GM12878 (cell line): ENCODE data around the gene ZFAND2B. TPM values are rescaled to one million over a fixed set of nuclear protein-coding genes. Genes with fewer than 3 reads are reported as not detected.

Experiments
- ATAC-seq: fragments of 200-7000 bp; cut with Tn5 transposase; 3 replicates; pipeline ENCODE4 v1.9.1; 2020; ENCODE audit warnings: mild to moderate bottlenecking, moderate library complexity
- Bru-seq: library from RNA; stranded (reverse); fragments of 400-500 nt; gene quantifications from one replicate; lab custom pipeline; 2021; lab: Mats Ljungman, UMichigan
- BruChase-seq, 2 experiments: library from RNA; stranded (reverse); fragments of 400-500 nt; gene quantifications; one replicate each; lab custom pipeline; 2021; lab: Mats Ljungman, UMichigan
- BruUV-seq: library from RNA; stranded (reverse); fragments of 400-500 nt; replicated peaks from 2 replicates; lab custom pipeline; 2021; lab: Mats Ljungman, UMichigan
- CTCF ChIA-PET: fragments of 300-600 bp; sonication (Branson Sonifier 250); formaldehyde crosslinking; extraction: SDS; loops from one replicate; lab custom pipeline; 2021; ENCODE audit warnings: inconsistent platforms; lab: Yijun Ruan, JAX
- POLR2A ChIA-PET: fragments of 350-600 bp; formaldehyde crosslinking; extraction: SDS; loops from one replicate; lab custom pipeline; 2021; ENCODE audit warnings: inconsistent platforms; lab: Charles Lee
- RAD21 ChIA-PET: fragments of 300-600 bp; sonication (Branson Sonifier 250); formaldehyde crosslinking; loops from one replicate; lab custom pipeline; 2023; ENCODE audit warnings: antibody characterized with exemption; ENCODE audit not compliant: unreplicated experiment; lab: Charles Lee
- SMC1A ChIA-PET: fragments of 300-600 bp; sonication (Branson Sonifier 250); formaldehyde crosslinking; loops from one replicate; lab custom pipeline; 2023; ENCODE audit not compliant: unreplicated experiment, uncharacterized antibody; lab: Charles Lee
- DNase-seq: peaks from one replicate; pipeline ENCODE4 v3.0.0-alpha.2; 2011; ENCODE audit warnings: low read depth, low spot score
- FAIRE-seq: peaks from 3 replicates; lab custom pipeline; 2011; peaks lifted over from hg19 to GRCh38; lab: Jason Lieb, UNC
- H2AFZ ChIP-seq: 2 replicates; pipeline ENCODE4 v1.6.0; 2011; ENCODE audit warnings: low read depth, low read length, control low read depth; ENCODE audit not compliant: control insufficient read depth
- H3K27ac ChIP-seq: 2 replicates; pipeline ENCODE4 v1.5.1; 2011; ENCODE audit warnings: control low read depth; ENCODE audit not compliant: control insufficient read depth, insufficient read depth
- H3K27me3 ChIP-seq, 2 experiments: replicated peaks in 1 of 2; 2 replicates each; pipeline versions ENCODE4 v1.6.0 to v1.6.1; 2011; ENCODE audit warnings: low read length in 1 of 2; ENCODE audit not compliant: control insufficient read depth in 2 of 2, insufficient read depth in 2 of 2
- H3K36me3 ChIP-seq, 2 experiments: 2 replicates each; pipeline ENCODE4 v1.5.1; 2011; ENCODE audit warnings: low read length in 1 of 2; ENCODE audit not compliant: control insufficient read depth in 2 of 2, insufficient read depth in 2 of 2
- H3K4me1 ChIP-seq: 2 replicates; pipeline ENCODE4 v1.6.1; 2011; ENCODE audit warnings: mild to moderate bottlenecking, low read length, moderate library complexity, mixed read lengths; ENCODE audit not compliant: control insufficient read depth, insufficient read depth
- H3K4me2 ChIP-seq: 2 replicates; pipeline ENCODE4 v1.6.0; 2011; ENCODE audit warnings: control low read depth; ENCODE audit not compliant: control insufficient read depth, insufficient read depth
- H3K4me3 ChIP-seq: fragments of 200-600 bp; sonication (generic); 2 replicates; pipeline ENCODE4 v1.5.1; 2016
- H3K79me2 ChIP-seq: 2 replicates; pipeline ENCODE4 v1.6.0; 2011; ENCODE audit warnings: low read length; ENCODE audit not compliant: control insufficient read depth, insufficient read depth
- H3K9ac ChIP-seq: 2 replicates; pipeline ENCODE4 v1.8.0; 2011; ENCODE audit warnings: low read length, control low read depth, mixed read lengths; ENCODE audit not compliant: control insufficient read depth, insufficient read depth
- H3K9me3 ChIP-seq: replicated peaks from 3 replicates; pipeline ENCODE4 v1.5.1; 2011; ENCODE audit warnings: mild to moderate bottlenecking, low read length; ENCODE audit not compliant: control insufficient read depth, insufficient read depth
- H4K20me1 ChIP-seq: 2 replicates; pipeline ENCODE4 v1.6.0; 2011; ENCODE audit not compliant: control insufficient read depth, insufficient read depth
- CREB1 ChIP-seq: IDR thresholded peaks from 2 replicates; pipeline ENCODE4 v1.6.1; 2012; ENCODE audit warnings: low read depth, mild to moderate bottlenecking, inconsistent platforms
- FOXK2 ChIP-seq: fragments of 450-650 bp; IDR thresholded peaks from 2 replicates; pipeline ENCODE4 v1.6.1; 2017; ENCODE audit warnings: mild to moderate bottlenecking, moderate library complexity
- SMAD1 ChIP-seq: fragments of 450-650 bp; IDR thresholded peaks from 2 replicates; pipeline ENCODE4 v1.6.1; 2018; ENCODE audit warnings: mild to moderate bottlenecking, low read depth; ENCODE audit not compliant: partially characterized antibody
- SMARCA5 ChIP-seq: fragments of 450-650 bp; IDR thresholded peaks from 2 replicates; pipeline ENCODE4 v1.6.1; 2017; ENCODE audit warnings: mild to moderate bottlenecking
- SPI1 ChIP-seq: IDR thresholded peaks from 2 replicates; pipeline ENCODE4 v1.6.1; 2011; ENCODE audit warnings: low read depth, mild to moderate bottlenecking, low read length, moderate library complexity, borderline replicate concordance; ENCODE audit not compliant: insufficient read depth
- TAF1 ChIP-seq: IDR thresholded peaks from 2 replicates; pipeline ENCODE4 v1.6.1; 2011; ENCODE audit warnings: mild to moderate bottlenecking, low read depth, low read length, borderline replicate concordance
- YY1 ChIP-seq: IDR thresholded peaks from 2 replicates; pipeline ENCODE4 v1.6.1; 2011; ENCODE audit warnings: low read depth, mild to moderate bottlenecking, low read length
- WGBS: methylation state at CpG from one replicate; pipeline ENCODE4 v1.1.6; 2016; ENCODE audit warnings: low lambda C conversion rate; ENCODE audit not compliant: insufficient replicate concordance, insufficient coverage; ENCODE audit errors: missing lambda C conversion rate; 5-methylcytosine and 5-hydroxymethylcytosine counted together
- in situ Hi-C: fragments of 300-500 bp; cut with MboI; formaldehyde crosslinking; loops from 9 replicates; pipeline ENCODE4 v1.14.3; 2018; ENCODE audit warnings: mixed read lengths
- intact Hi-C: fragments of 100-400 bp; cut with micrococcal nuclease; formaldehyde crosslinking; loops from one replicate; pipeline ENCODE4 v1.14.2; 2022; ENCODE audit not compliant: unreplicated experiment
- long read RNA-seq, 2 experiments: library from polyadenylated mRNA; unstranded; transcript quantifications; one replicate each; pipeline ENCODE4 v2.0.0, GENCODE V29; 2019 to 2020
- polyA minus RNA-seq, 3 experiments: library from RNA; depleted of rRNA, polyadenylated mRNA; stranded (reverse); fragments of >200 nt; gene quantifications; 2 replicates each; pipeline ENCODE4 v1.2.3, GENCODE V29; 2011
- polyA plus RNA-seq, 11 experiments: library from polyadenylated mRNA; depleted of rRNA in 4 of 11; unstranded in 6 of 11; stranded (reverse) in 5 of 11; fragments of >200 nt; fragmentation: Nextera tagmentation in 4 of 11; fragmentation: Illumina TruSeq in 1 of 11; extraction: Ambion mirVana in 4 of 11; extraction: Trizol in 1 of 11; gene quantifications; 1 replicate in 1 of 11; 2 replicates in 10 of 11; pipeline versions ENCODE4 v1.2.1 to v1.2.3, GENCODE V29; 2011 to 2016; ENCODE audit warnings: inconsistent platforms in 2 of 11, missing spikeins in 2 of 11, low read depth in 1 of 11
- total RNA-seq, 4 experiments: library from RNA; depleted of rRNA in 3 of 4; stranded (reverse); fragments of >200 nt in 3 of 4; fragmentation: Illumina TruSeq in 1 of 4; extraction: Trizol in 1 of 4; gene quantifications; 2 replicates each; pipeline versions ENCODE4 v1.2.1 to v1.2.3, GENCODE V29; 2013 to 2021
- TF ChIP-seq, protein P1 (sequence below): IDR thresholded peaks from 2 replicates; pipeline ENCODE4 v1.6.1; 2012; ENCODE audit warnings: low read depth, low read length, improper control_type of control experiment
- TF ChIP-seq, protein P2 (sequence below): fragments of 450-650 bp; IDR thresholded peaks from 2 replicates; pipeline ENCODE4 v1.6.1; 2017; ENCODE audit warnings: low read depth, mild to moderate bottlenecking, moderate library complexity

Gene ZFAND2B
- total RNA-seq (2013; cell fraction: nucleolus; rRNA removed): 12.3 and 15.3 TPM in 2 replicates
- 24.7 and 28.1 TPM in 2 replicates for total RNA-seq (2014; rRNA removed)
- total RNA-seq (2014; rRNA removed; fragmentation: Illumina TruSeq; extraction: Trizol): 13.8 and 14.8 TPM in 2 replicates
- 23.1 and 26.8 TPM in 2 replicates for total RNA-seq (2021)
- polyA plus RNA-seq (2011; ENCODE audit: low read depth): 10.0 TPM
- 13.4 and 21.4 TPM in 2 replicates for polyA plus RNA-seq (2011; rRNA removed)
- polyA plus RNA-seq (2011; cell fraction: cytosol; rRNA removed): 37.3 and 47.5 TPM in 2 replicates
- 72.2 and 87.3 TPM in 2 replicates for polyA plus RNA-seq (2011; cell fraction: nucleus; rRNA removed)
- 17.6 and 24.6 TPM in 2 replicates for polyA plus RNA-seq (2012)
- polyA plus RNA-seq (2014; fragmentation: Illumina TruSeq; extraction: Trizol): 14.3 and 18.7 TPM in 2 replicates
- polyA plus RNA-seq (2014; fragmentation: Nextera tagmentation; extraction: Ambion mirVana): 10 to 100 TPM in 1 of 2 experiments, 1 to 10 TPM in 1; 5.4 to 10.7 TPM
- polyA plus RNA-seq (2014; rRNA removed): 26.8 and 28.3 TPM in 2 replicates
- polyA plus RNA-seq (2016; fragmentation: Nextera tagmentation; extraction: Ambion mirVana): 10 to 100 TPM; 23.4 to 26.7 TPM
- 24.4 and 33.8 TPM in 2 replicates for polyA minus RNA-seq (2011; rRNA and poly(A)+ RNA removed)
- 4.9 and 7.0 TPM in 2 replicates for polyA minus RNA-seq (2011; cell fraction: cytosol; rRNA and poly(A)+ RNA removed)
- 17.4 and 24.7 TPM in 2 replicates for polyA minus RNA-seq (2011; cell fraction: nucleus; rRNA and poly(A)+ RNA removed)
- Bru-seq, nascent RNA: percentile 57 among the genes with signal in this experiment
- percentile 72 among the genes with signal in this experiment for BruChase-seq, experiment 1, labeled RNA remaining after a 6-hour chase
- percentile 69 among the genes with signal in this experiment for BruChase-seq, experiment 2, labeled RNA remaining after a 2-hour chase
- long read RNA-seq, experiment 1, transcript ZFAND2B-212 (10 exons, 1,199 nt): major isoform, 15 of 19 reads
- long read RNA-seq, experiment 1, partial matches to known transcripts: 0 of 19 reads
- long read RNA-seq, experiment 1, other reads (novel, unspliced or antisense): 1 of 19 reads
- long read RNA-seq, experiment 2, partial matches to known transcripts: 3 of 16 reads
- long read RNA-seq, experiment 2, other reads (novel, unspliced or antisense): 3 of 16 reads

- peak; percentile 49 for FAIRE-seq
- ChIA-PET SMC1A (interaction anchor here (1.0 to 3.1 kb wide), 13 partner anchors 10 to 89 kb away, joined by 3 to 14 read pairs (median 5); partner anchors contain the start of genes ABCB6, CNPPD1, GLB1L and SLC23A3), CTCF (interaction anchor here (0.6 to 2.1 kb wide), 14 partner anchors 8 to 88 kb away, joined by 3 to 19 read pairs (median 4); partner anchors contain the start of genes ANKZF1, ATG9A, CNPPD1 and NHEJ1), RAD21 (interaction anchor here (0.7 to 2.9 kb wide), 14 partner anchors 10 to 88 kb away, joined by 3 to 21 read pairs (median 6); partner anchors contain the start of genes CNPPD1, DNAJB2, GLB1L and SLC23A3), POLR2A (interaction anchor here (0.6 to 4.0 kb wide), 24 partner anchors 11 to 635 kb away, joined by 3 to 47 read pairs (median 5); partner anchors contain the start of genes ANKZF1, ATG9A, CNPPD1 and DNPEP)
- Histone ChIP-seq H3K9ac (peak within 1 kb of the TSS; percentile 67), H3K27me3 (no peaks in the 10 kb centered on the region), H4K20me1 (no peaks in the 10 kb centered on the region), H3K4me1 (peaks cover 8% of the 10 kb centered on the region), H3K79me2 (no peaks in the 10 kb centered on the region; the same call in 1 of the 2 replicates), H3K27ac (peak within 1 kb of the TSS; percentile 72), H2AFZ (peak within 1 kb of the TSS; percentile 96), H3K9me3 (no peaks in the 10 kb centered on the region), H3K4me2 (peak within 1 kb of the TSS; percentile 92), H3K36me3 (peaks cover 0 to 4% of the 10 kb centered on the region in 2 experiments; a peak in 1 of 4 replicates), H3K4me3 (peak within 1 kb of the TSS; percentile 50)
- ATAC-seq: peak; percentile 99
- in situ Hi-C loops (loop anchor here (5.0 kb wide), 1 partner anchor 34 kb away; the partner anchor contains the start of gene SLC23A3), intact Hi-C loops (loop anchor here (2.0 to 5.0 kb wide), 2 partner anchors 30 to 71 kb away; partner anchors contain the start of genes CNPPD1 and DNAJB2)
- WGBS: under 1% methylated on average over 38 of the region's 76 CpGs
- peak; percentile 52 for DNase-seq
- BruUV-seq: TSS peak; percentile 94
- TF ChIP-seq TAF1: peak; percentile 90
- TF ChIP-seq SMAD1: peak; percentile 77
- TF ChIP-seq FOXK2: peak; percentile 45; the same call in 1 of the 2 replicates
- TF ChIP-seq, protein P1, sequence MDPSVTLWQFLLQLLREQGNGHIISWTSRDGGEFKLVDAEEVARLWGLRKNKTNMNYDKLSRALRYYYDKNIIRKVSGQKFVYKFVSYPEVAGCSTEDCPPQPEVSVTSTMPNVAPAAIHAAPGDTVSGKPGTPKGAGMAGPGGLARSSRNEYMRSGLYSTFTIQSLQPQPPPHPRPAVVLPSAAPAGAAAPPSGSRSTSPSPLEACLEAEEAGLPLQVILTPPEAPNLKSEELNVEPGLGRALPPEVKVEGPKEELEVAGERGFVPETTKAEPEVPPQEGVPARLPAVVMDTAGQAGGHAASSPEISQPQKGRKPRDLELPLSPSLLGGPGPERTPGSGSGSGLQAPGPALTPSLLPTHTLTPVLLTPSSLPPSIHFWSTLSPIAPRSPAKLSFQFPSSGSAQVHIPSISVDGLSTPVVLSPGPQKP: 0 out of 2 replicates have a peak, but pooled peaks have one; percentile 13
- peak; percentile 36; the same call in 1 of the 2 replicates for TF ChIP-seq YY1
- TF ChIP-seq SPI1: 0 out of 2 replicates have a peak, but pooled peaks have one; percentile 1
- TF ChIP-seq, protein P2, sequence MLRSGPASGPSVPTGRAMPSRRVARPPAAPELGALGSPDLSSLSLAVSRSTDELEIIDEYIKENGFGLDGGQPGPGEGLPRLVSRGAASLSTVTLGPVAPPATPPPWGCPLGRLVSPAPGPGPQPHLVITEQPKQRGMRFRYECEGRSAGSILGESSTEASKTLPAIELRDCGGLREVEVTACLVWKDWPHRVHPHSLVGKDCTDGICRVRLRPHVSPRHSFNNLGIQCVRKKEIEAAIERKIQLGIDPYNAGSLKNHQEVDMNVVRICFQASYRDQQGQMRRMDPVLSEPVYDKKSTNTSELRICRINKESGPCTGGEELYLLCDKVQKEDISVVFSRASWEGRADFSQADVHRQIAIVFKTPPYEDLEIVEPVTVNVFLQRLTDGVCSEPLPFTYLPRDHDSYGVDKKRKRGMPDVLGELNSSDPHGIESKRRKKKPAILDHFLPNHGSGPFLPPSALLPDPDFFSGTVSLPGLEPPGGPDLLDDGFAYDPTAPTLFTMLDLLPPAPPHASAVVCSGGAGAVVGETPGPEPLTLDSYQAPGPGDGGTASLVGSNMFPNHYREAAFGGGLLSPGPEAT: peak; percentile 60
- 0 out of 2 replicates have a peak, but pooled peaks have one; percentile 53 for TF ChIP-seq SMARCA5
- peak; percentile 83 for TF ChIP-seq CREB1
Observed at GRCh38 chr2:219206328-219207133, at the start of gene ZFAND2B. ZFAND2B (plus strand) TSS chr2:219206782; CDS start chr2:219206988, 206 bp downstream.
